ENCODE results near the gene POLDIP2. TPM values are rescaled to one million over a fixed set of nuclear protein-coding genes. Genes with fewer than 3 reads are reported as not detected.

POLDIP2 gene
- total and polyA plus RNA-seq, 8 donors = 28.3 to 51.2 (median 41.2) TPM

DNA sequence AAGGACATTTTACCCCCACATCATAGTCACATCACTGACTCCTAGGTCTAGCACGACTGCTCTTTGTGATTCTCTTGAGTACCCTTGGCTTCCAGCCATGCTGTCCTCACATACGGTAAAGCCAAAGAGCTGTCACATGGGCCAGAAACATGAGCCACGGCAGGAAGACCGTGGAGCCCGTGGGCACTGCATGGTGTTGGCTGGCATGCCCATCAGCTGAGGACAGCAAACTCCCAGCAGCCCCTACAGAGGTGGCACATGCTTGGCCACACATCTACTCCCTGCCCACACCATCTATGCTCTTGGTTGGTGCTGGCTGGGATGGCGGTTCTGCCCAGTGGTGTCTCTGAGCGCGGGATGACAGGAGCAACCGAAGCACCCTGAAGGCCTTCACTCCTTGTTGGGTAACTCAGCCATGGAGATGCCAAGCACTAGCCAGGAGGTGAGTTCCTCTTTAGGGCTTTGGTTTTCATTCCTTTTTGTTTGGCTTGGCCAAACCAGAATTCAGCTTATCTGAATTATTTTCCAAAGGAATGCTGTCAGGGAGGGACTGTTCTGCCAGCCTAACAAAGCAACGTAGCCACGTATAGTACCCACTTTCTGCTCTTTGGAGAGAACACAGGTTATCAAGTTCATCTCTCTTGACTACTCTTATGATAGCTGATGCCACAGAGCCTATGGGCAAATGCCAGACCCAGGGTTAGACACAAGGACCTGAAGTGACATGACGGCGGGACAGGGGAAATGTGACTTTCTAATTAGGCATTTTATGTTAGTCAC, 11.7 kb downstream of the POLDIP2 start:
- H3K27ac ChIP-seq = peak overlapping the region; percentile 63 to 83 (median 74)
- TF ChIP-seq, protein P1, sequence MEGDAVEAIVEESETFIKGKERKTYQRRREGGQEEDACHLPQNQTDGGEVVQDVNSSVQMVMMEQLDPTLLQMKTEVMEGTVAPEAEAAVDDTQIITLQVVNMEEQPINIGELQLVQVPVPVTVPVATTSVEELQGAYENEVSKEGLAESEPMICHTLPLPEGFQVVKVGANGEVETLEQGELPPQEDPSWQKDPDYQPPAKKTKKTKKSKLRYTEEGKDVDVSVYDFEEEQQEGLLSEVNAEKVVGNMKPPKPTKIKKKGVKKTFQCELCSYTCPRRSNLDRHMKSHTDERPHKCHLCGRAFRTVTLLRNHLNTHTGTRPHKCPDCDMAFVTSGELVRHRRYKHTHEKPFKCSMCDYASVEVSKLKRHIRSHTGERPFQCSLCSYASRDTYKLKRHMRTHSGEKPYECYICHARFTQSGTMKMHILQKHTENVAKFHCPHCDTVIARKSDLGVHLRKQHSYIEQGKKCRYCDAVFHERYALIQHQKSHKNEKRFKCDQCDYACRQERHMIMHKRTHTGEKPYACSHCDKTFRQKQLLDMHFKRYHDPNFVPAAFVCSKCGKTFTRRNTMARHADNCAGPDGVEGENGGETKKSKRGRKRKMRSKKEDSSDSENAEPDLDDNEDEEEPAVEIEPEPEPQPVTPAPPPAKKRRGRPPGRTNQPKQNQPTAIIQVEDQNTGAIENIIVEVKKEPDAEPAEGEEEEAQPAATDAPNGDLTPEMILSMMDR (IDR thresholded peaks at IDR 0.05) = no peak
- H3K4me3 ChIP-seq = peak overlapping the region in 1 of 4 donors; percentile 22
- no peaks in the 10 kb centered on the region for H3K27me3 ChIP-seq
- 18 to 20% methylated on average over 13 of the region's 13 CpGs for WGBS, 2 donors
- H3K36me3 ChIP-seq = peaks cover 12 to 54% (median 31%) of the 10 kb centered on the region in 3 donors
- FAIRE-seq (no peak), DNase-seq (peak in 4 of 6 donors; percentile 43 to 56 (median 51)), ATAC-seq (peak; percentile 4 to 42 (median 27))
- H3K9me3 ChIP-seq = no peaks in the 10 kb centered on the region
- intact Hi-C loops (cut with DNase I) = no loop called here
- H3K4me1 ChIP-seq = peaks cover 30 to 43% (median 32%) of the 10 kb centered on the region in 3 donors

DNA sequence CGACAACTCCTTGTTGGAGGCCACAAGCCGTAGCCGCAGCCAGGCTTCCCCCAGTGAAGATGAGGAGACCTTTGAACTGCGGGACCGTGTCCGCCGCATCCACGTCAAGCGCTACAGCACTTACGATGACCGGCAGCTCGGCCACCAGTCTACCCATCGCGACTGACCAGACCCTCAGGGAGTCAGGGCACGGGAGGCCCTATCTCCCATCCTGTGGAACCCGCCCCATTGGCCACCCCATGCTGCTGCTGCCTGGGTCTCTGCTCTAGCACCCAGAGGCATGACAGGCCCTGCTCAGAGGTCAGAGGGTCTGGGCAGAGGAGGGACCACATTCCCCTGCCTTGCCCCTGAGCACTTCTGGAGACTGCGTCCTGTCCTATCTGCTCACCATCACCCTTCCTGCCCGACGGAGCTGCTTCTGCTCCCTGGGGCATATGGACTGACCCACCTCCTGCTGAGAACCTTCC, 12.9 kb downstream of the POLDIP2 start:
- 90 to 92% methylated on average over 19 of the region's 19 CpGs for WGBS, 2 donors
- Histone ChIP-seq H3K27ac (peak overlapping the region in 2 of 4 donors; percentile 77 to 83), H3K27me3 (no peaks in the 10 kb centered on the region), H3K4me1 (peaks cover 30 to 43% (median 32%) of the 10 kb centered on the region in 3 donors), H3K9me3 (no peaks in the 10 kb centered on the region), H3K4me3 (no peak overlapping the region), H3K36me3 (peaks cover 12 to 62% (median 25%) of the 10 kb centered on the region in 3 donors)
- FAIRE-seq (no peak), ATAC-seq (no peak), DNase-seq (no peak)
- TF ChIP-seq, protein P1 (IDR thresholded peaks at IDR 0.05) = no peak
- intact Hi-C loops (cut with DNase I) = no loop called here

GRCh38 chr17:28344011-28344410, 13.3 kb downstream of the POLDIP2 start:
- peak overlapping the region in 2 of 4 donors; percentile 77 to 83 for H3K27ac ChIP-seq
- peaks cover 12 to 62% (median 25%) of the 10 kb centered on the region in 3 donors for H3K36me3 ChIP-seq
- TF ChIP-seq, protein P1 (IDR thresholded peaks at IDR 0.05) = no peak

DNA sequence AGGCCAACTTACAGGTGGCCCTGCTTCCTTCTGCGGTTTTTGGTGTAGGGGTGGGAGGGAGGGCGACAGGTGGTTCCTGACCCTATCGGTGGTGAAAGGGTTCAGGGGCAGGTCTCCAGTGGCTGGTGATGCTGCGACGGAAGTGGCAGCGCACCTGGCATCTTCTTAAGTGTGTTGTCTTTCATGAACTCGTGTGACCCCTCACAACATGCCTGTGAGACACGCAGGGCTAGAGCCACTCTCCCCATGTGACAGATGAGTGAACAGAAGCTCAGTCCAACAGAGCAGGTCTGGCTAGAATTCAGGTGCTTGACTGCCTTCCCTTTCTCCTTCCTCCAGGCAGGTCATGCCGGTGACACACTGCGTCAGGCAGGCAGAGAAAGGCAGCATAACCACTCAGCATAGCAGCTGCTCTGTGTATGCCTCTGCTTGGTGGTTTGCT, 13.8 kb downstream of the POLDIP2 start:
- Histone ChIP-seq H3K27ac (no peak overlapping the region), H3K27me3 (no peaks in the 10 kb centered on the region), H3K4me3 (no peak overlapping the region), H3K4me1 (peaks cover 30 to 40% (median 32%) of the 10 kb centered on the region in 3 donors), H3K36me3 (peaks cover 12 to 57% (median 25%) of the 10 kb centered on the region in 3 donors), H3K9me3 (no peaks in the 10 kb centered on the region)
- ATAC-seq (no peak), DNase-seq (no peak), FAIRE-seq (no peak)
- intact Hi-C loops (cut with DNase I) = no loop called here
- TF ChIP-seq, protein P1 (IDR thresholded peaks at IDR 0.05) = no peak
- 84 to 87% methylated on average over 10 of the region's 10 CpGs for WGBS, 2 donors

More at GRCh38 chr17:28344011-28344410, 13.3 kb downstream of the POLDIP2 start:
- no peak overlapping the region for H3K4me3 ChIP-seq
- H3K27me3 ChIP-seq = no peaks in the 10 kb centered on the region
- no peak for ATAC-seq
- H3K4me1 ChIP-seq = peaks cover 30 to 43% (median 32%) of the 10 kb centered on the region in 3 donors
- H3K9me3 ChIP-seq = no peaks in the 10 kb centered on the region
- 94% methylated on average over 9 of the region's 9 CpGs for WGBS, 2 donors
- intact Hi-C loops (cut with DNase I) = no loop called here
- FAIRE-seq = no peak
- no peak for DNase-seq

Measured in pancreas (tissue), 10 donors.